GM21619 (cell line): ENCODE results near the gene EXD1.

Experiments
- ATAC-seq: cut with Tn5 transposase; IDR thresholded peaks from one replicate; pipeline ENCODE4 v1.9.1; 2021; ENCODE audit not compliant: unreplicated experiment

The EXD1 gene

GRCh38 chr15:41233367-41233771, 2.8 kb upstream of the EXD1 start:
- no peak for ATAC-seq

DNA sequence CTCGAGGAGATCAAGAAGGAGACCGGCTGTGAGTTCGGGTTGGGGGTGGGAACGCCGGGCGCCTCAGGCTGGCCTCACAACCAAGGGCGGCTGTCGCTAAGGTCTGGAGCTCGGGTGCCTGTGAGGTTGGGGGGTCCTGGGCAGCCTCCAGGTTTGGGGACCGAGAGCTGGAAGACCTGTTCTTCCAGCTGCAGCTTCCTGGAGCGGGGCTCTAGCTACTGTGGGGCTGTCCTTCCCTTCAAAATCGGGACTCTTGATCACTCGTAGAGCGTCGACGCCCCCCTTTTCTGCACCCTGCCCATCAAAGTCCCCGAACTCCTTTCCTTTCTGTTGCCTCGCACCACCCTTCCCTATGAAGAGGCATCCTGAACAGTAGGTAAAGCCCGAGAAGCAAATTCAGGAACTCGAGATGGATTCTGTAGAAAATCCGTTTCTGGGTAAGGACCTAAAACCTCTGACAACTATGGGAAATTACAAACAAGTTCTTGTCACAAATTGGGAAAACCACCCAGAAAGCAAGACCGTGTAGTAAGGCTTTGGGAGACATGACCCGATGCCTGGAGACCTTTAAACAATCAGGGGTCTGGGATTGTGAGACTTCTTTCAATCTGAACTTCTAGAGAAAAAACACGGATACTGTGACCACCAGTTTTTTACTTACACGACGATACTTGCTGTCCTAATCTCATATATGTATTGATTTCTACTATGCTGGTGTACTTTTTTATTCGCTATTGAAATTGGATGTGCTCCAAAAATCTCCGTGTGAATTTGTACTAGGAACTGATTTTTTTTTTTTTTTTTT, 1.1 kb upstream of the EXD1 start:
- peak; percentile 35 for ATAC-seq

DNA sequence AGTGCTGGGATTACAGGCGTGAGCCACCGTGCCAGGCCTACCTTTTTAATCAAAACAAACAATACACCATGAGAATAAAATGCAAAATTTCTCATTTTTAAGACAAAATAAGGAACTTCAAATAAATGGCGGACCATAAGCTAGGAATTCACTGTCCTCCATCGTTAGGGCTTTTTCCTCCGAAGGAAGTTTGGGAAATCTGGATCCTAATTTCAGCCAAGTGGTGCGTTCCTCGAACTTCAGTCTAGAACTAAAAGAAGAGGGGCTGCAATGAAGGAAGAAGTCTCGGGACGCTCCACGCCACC, 260 bp downstream of the EXD1 start:
- no peak for ATAC-seq

DNA sequence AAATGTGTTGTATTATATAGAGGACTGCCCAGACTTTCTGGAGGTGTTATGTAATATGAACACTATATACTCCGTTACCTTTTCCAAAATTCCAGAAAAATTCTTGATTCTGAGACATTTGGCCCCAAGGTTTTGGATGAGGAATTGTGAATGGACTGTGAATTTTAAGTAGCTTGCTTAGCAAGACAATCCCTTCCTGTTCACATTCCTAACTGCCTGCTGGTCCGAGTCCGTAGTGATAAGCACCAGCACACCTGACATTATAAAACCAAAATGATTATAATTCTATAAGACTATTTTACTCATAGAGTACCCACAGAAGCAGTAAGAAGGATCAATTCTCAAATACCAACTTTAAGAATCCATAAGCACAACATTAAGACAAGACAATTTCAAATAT, 11.2 kb downstream of the EXD1 start:
- ATAC-seq: no peak

- no peak for ATAC-seq
Measured at GRCh38 chr15:41218851-41219250, 11.7 kb downstream of the EXD1 start.

GRCh38 chr15:41215708-41216107, 14.8 kb downstream of the EXD1 start:
- no peak for ATAC-seq

GRCh38 chr15:41207687-41208448, 22.7 kb downstream of the EXD1 start:
- ATAC-seq: no peak

DNA sequence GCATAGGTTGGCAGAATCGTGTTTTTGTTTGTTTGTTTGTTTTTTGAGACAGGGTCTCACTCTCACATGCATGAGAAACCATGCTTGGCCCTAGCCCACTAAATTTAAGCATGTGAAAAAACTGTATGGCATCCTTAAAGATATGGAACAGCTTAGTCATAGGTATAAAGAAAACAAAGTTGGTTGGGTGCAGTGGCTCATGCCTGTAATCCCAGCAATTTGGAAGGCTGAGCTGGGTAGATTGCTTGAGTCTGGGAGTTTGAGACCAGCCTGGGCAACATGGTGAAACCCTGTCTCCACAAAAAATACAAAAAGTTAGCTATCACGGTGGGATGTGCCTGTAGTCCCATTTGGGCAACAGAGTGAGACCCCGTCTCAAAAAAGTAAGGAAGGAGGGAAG, 25.2 kb downstream of the EXD1 start:
- no peak for ATAC-seq

DNA sequence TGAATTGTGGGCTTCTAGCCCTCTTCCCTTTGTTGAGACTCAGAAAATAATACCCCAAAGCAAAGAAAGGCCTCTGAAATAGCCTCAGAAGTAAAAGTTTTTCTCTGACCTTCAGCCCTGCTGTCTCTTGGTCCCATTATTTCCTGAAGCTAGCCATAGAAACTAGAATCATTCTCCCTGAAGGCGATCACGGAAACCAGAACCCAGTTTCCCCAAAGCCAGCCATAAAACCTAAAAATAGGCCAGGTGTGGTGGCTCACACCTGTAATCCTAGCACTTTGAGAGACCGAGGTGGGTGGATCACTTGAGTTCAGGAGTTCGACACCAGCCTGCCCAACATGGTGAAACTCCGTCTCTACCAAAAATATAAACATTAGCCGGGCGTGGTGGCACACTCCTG, 27.2 kb downstream of the EXD1 start:
- no peak for ATAC-seq

- ATAC-seq: no peak
Measured at GRCh38 chr15:41199470-41199869, 31.1 kb downstream of the EXD1 start.

DNA sequence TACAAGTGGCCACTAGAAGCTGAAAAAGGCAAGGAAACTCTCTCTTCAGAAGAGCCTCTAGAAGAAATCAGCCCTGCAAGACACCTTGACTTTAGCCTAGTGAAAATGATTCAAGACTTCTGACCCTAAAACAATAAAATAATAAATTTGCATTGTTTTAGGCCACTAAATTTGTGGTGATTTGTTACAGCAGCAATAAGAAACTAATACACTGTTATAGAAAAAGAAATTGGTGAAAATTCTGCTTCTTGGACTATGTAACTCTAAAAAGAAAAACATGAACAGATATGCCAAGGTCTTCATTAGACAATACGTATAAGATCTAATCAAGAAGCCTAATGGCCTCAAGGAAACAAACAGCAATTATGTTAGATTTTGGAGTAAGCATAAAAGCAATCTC, 36.1 kb downstream of the EXD1 start:
- ATAC-seq: no peak

DNA sequence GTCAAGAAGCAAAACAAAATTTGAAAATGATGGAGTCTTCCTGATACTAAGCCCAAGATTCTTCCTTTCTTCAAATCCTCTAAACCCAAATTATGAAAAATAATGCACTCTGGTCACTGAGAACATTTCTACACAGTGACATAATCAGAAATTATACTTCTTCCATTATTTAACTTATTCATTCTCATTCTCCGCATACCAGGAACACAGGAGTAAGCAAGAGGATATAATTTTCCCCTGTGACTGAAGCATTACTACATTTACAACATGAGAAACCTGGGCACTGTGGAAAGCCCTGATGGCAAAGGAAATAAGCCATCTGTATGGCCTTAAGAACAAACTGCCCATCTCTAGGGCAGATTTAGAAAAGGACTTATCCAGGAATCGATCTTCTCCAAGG, 47.0 kb downstream of the EXD1 start:
- no peak for ATAC-seq

- no peak for ATAC-seq
Measured at GRCh38 chr15:41182266-41182665, 48.3 kb downstream of the EXD1 start.

DNA sequence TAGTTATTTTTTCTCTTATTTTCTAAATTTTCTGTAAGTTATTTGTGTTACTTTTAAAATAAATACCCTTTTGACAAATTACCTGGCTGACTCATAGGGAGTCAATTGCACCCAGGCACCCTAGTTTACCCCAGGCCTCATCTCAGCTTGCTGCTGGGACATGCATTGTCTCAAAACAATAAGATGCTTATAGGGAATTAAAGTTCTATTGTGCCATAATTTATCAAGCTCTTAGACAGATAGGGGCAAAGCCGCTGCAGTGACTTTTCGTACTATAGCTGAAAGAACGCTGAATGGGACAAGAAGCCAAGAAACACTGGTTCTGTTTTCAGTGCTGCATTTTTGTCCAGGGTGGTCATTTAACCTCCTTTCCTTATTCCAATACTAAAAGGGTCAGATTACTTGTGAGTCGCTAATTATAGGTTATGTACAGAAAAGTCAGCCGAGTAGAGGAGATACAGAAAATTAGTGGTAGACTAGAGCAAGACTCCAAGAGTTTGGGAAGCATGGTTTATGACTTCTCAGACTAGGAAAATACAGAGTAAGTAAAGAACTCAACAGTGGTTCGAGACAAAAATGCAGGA, 50.3 kb downstream of the EXD1 start:
- ATAC-seq: no peak

GRCh38 chr15:41169781-41170180, 60.8 kb downstream of the EXD1 start:
- ATAC-seq: no peak

GRCh38 chr15:41169086-41169485, 61.5 kb downstream of the EXD1 start:
- no peak for ATAC-seq

GRCh38 chr15:41161736-41162135, 68.8 kb downstream of the EXD1 start:
- ATAC-seq: no peak

GRCh38 chr15:41161336-41161735, 69.2 kb downstream of the EXD1 start:
- ATAC-seq: no peak

DNA sequence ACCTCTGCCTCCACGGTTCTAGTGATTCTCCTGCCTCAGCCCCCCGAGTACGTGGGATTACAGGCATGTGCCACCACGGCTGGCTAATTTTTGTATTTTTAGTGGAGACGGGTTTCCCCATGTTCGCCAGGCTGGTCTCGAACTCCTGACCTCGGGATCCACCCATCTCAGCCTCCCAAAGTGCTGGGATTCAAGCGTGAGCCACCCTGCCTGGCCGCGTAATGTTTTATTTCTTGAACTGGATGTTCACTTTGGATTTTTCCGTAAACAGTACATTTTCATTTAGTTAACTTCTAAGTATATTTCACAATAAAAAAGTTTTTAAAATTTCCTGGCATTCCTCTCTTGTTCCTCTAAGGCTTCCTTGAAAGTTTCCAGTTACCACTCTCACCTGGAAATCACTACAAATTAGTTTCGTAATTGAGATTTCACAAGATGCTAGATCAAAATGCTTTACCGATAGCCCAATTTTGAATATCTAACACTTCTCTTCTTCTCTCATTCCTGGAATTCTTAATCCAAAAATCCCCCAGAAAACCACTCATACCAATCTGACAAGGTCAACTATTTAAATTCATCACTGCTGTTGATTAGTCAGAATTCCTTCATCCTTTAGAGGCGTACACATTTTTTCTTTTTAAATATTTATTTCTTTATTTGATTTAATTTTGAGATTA, 69.8 kb downstream of the EXD1 start:
- no peak for ATAC-seq

- no peak for ATAC-seq
Measured at GRCh38 chr15:41154412-41154811, 76.1 kb downstream of the EXD1 start.

- no peak for ATAC-seq
Measured at GRCh38 chr15:41153733-41154132, 76.8 kb downstream of the EXD1 start.
